ENCODE measurements around the gene TRMT2B.
A peak's percentile ranks its signal among the peaks of the same experiment; 100 is the strongest.
"Not testable (repeated sequence)": the region's sequence is repeated elsewhere in the genome, so short reads cannot be mapped to it uniquely, and the experiment has no call there.

TRMT2B gene

GRCh38 chrX:101079736-101080270, 27.9 kb upstream of the TRMT2B start:
- TF ChIP-seq CTCF (IDR thresholded peaks at IDR 0.05; ENCODE audit: low read depth, low read length): no peak
- in situ Hi-C loops (cut with HindIII; ENCODE audit: low sequenced_read_pairs): no loop called here
- H3K4me3 ChIP-seq (ENCODE audit: low read depth, low read length): peak overlapping the region; percentile 54
- no peak for DNase-seq (ENCODE audit: low read depth, low spot score)

DNA sequence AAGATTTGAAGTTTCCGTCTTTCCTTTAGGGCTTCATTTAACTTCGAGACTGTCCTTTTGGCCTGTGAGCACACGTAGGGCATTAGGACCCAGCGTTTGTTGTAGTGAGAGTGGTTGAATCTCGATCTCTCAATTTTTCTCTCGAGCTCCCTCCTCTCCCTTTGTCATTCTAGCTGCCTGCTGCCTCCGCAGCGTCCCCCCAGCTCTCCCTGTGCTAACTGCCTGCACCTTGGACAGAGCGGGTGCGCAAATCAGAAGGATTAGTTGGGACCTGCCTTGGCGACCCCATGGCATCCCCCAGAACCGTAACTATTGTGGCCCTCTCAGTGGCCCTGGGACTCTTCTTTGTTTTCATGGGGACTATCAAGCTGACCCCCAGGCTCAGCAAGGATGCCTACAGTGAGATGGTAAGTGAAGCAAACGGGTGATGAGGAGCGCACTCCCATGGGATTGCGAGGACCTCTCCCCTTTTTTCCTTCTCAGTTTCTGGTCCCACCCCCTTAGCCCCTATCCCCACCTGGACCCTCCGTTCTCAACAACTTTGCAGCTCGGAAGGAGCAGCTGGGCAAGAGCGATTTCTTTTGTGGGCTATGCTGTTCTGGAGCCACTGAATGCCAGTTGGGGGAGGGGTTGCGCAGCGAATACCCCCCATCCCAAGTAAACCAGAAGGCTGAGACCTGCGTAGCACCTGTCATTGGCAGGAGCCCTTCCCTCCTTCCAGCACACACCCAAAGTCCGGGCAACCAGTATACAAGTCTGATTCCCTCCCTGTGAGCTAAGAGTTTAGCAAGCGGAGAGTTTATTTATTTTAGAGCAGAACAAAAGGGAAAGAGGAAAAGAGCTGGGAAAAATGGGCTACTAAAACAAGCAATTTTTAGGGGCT, 27.0 kb upstream of the TRMT2B start, which contains the start of gene TMEM35A:
Gene TMEM35A, plus strand, starts transcription at position 164 of the 883 bp plus-strand sequence. Its CDS starts 124 bp downstream, at position 288.
- H3K4me3 ChIP-seq (ENCODE audit: low read depth, low read length): peak within 1 kb of the TSS; percentile 54
- DNase-seq (ENCODE audit: low read depth, low spot score): peak; percentile 16
- no peak for TF ChIP-seq CTCF (IDR thresholded peaks at IDR 0.05; ENCODE audit: low read depth, low read length)
- in situ Hi-C loops (cut with HindIII; ENCODE audit: low sequenced_read_pairs): no loop called here

GRCh38 chrX:101071582-101071981, 19.7 kb upstream of the TRMT2B start:
- DNase-seq (ENCODE audit: low read depth, low spot score): no peak
- in situ Hi-C loops (cut with HindIII; ENCODE audit: low sequenced_read_pairs): no loop called here
- no peak overlapping the region for H3K4me3 ChIP-seq (ENCODE audit: low read depth, low read length)
- no peak for TF ChIP-seq CTCF (IDR thresholded peaks at IDR 0.05; ENCODE audit: low read depth, low read length)

- DNase-seq (ENCODE audit: low read depth, low spot score): no peak
- in situ Hi-C loops (cut with HindIII; ENCODE audit: low sequenced_read_pairs): no loop called here
- no peak overlapping the region for H3K4me3 ChIP-seq (ENCODE audit: low read depth, low read length)
- no peak for TF ChIP-seq CTCF (IDR thresholded peaks at IDR 0.05; ENCODE audit: low read depth, low read length)
Measured at GRCh38 chrX:101062176-101062575, 10.3 kb upstream of the TRMT2B start.

- in situ Hi-C loops (cut with HindIII; ENCODE audit: low sequenced_read_pairs): no loop called here
- no peak for TF ChIP-seq CTCF (IDR thresholded peaks at IDR 0.05; ENCODE audit: low read depth, low read length)
- DNase-seq (ENCODE audit: low read depth, low spot score): peak; percentile 28
- no peak overlapping the region for H3K4me3 ChIP-seq (ENCODE audit: low read depth, low read length)
Measured at GRCh38 chrX:101057093-101057714, 5.3 kb upstream of the TRMT2B start.

GRCh38 chrX:101056551-101056950, 4.6 kb upstream of the TRMT2B start:
- DNase-seq (ENCODE audit: low read depth, low spot score); in situ Hi-C loops (cut with HindIII; ENCODE audit: low sequenced_read_pairs); H3K4me3 ChIP-seq (ENCODE audit: low read depth, low read length): not testable (repeated sequence)

DNA sequence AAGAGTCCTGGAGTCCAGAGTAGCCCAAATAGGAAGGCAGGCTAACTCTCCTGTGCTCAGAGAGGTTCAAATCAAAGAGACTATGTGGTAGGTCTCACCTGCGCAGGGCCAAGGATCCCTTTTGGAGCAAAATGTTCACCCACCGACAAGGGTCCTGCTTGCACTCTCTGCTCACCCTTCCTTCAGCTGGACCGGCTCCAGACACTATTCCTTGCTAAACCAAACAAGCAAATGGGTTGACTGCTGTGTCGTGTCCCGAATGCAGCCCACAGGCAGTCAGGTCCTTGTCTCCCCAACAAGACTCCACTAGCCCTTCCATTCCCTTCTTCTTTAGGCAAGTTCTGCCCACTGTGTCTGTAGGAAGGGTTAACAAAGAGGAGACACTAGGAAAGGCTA, 760 bp downstream of the TRMT2B start:
- DNase-seq (ENCODE audit: low read depth, low spot score): no peak
- in situ Hi-C loops (cut with HindIII; ENCODE audit: low sequenced_read_pairs): no loop called here
- TF ChIP-seq CTCF (IDR thresholded peaks at IDR 0.05; ENCODE audit: low read depth, low read length): no peak
- peak overlapping the region; percentile 56 for H3K4me3 ChIP-seq (ENCODE audit: low read depth, low read length)

Measured in astrocyte of the spinal cord (primary cell).